B cell (primary cell): ENCODE data around the gene RAX2.

Experiments
- CTCF ChIP-seq: fragments of 200-600 bp; IDR thresholded peaks from one replicate; pipeline ENCODE4 v1.8.0; 2022; ENCODE audit warnings: antibody characterized with exemption, mild to moderate bottlenecking
- EZH2 ChIP-seq: IDR thresholded peaks from 2 replicates; pipeline ENCODE4 v1.6.1; 2012; ENCODE audit warnings: borderline replicate concordance, low read depth, mild to moderate bottlenecking, moderate library complexity, low read length; ENCODE audit not compliant: insufficient read depth, poor library complexity, severe bottlenecking

- TF ChIP-seq CTCF (no peak), EZH2 (no peak)
These were observed 19.5 kb downstream of the RAX2 start for GRCh38 chr19:3752492-3752891.
